Fibroblast of villous mesenchyme (primary cell): ENCODE data around the gene SUCO. TPM values are rescaled to one million over a fixed set of nuclear protein-coding genes. Genes with fewer than 3 reads are reported as not detected.

Source experiments
- DNase-seq: peaks from one replicate; pipeline ENCODE4 v3.0.0-alpha.2; 2010; ENCODE audit warnings: low read depth
- H3K4me3 ChIP-seq: 2 replicates; pipeline ENCODE4 v1.5.1; 2011; ENCODE audit warnings: low read depth, mild to moderate bottlenecking, low read length
- CTCF ChIP-seq: IDR thresholded peaks from 2 replicates; pipeline ENCODE4 v1.5.1; 2012; ENCODE audit warnings: low read depth, mild to moderate bottlenecking, low read length; ENCODE audit not compliant: insufficient read depth
- total RNA-seq: library from RNA; depleted of rRNA; stranded (reverse); fragments of >200 nt; gene quantifications from 2 replicates; pipeline ENCODE4 v1.2.3, GENCODE V29; 2012

The SUCO gene
- total RNA-seq, 1 donor = 56.1 TPM

DNA sequence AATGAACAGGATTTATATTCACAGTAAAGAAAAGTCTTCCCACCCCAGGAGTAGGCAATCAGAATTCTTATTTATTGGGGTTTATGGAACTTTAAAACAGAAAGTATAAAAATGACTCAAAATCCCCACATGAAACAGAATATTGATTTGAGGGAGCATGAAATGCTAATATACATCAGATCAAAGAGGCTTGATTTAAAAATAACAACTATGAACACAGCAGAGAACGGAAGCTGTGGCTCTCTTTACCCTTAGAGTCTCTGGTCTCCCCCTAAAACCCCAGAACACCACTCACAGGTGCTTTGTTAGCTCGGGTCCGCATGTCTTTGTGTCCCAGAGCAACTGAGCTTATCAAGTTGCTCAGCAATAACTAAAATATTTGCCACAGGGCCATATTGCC lies 94.8 kb downstream of the SUCO start:
- H3K4me3 ChIP-seq = no peak overlapping the region
- DNase-seq = no peak
- TF ChIP-seq CTCF = no peak

DNA sequence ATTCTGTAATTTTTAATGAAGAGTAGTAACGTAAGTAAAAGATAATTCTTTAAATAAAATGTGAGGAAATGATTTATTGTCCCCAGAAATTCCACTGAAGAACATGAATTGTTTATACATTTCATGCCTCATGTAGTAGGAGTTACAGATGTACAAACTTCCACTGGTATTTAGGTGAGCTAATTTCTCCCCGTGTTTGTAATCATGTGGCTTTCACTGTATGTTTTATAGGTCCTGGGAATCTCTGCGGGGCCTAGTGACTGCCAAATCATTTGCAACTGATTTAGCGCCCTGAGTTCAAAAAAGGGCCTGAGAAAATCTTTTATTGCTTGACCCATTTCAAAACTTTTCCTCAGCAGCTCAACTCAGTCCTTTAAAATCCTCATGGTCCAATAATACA lies 95.5 kb downstream of the SUCO start:
- H3K4me3 ChIP-seq = no peak overlapping the region
- DNase-seq = peak; percentile 92
- no peak for TF ChIP-seq CTCF

GRCh38 chr1:172629170-172629569 lies 96.2 kb downstream of the SUCO start:
- DNase-seq = no peak
- no peak for TF ChIP-seq CTCF
- no peak overlapping the region for H3K4me3 ChIP-seq

- DNase-seq = no peak
- no peak for TF ChIP-seq CTCF
- H3K4me3 ChIP-seq = no peak overlapping the region
These were observed 96.7 kb downstream of the SUCO start for GRCh38 chr1:172629638-172630037.

DNA sequence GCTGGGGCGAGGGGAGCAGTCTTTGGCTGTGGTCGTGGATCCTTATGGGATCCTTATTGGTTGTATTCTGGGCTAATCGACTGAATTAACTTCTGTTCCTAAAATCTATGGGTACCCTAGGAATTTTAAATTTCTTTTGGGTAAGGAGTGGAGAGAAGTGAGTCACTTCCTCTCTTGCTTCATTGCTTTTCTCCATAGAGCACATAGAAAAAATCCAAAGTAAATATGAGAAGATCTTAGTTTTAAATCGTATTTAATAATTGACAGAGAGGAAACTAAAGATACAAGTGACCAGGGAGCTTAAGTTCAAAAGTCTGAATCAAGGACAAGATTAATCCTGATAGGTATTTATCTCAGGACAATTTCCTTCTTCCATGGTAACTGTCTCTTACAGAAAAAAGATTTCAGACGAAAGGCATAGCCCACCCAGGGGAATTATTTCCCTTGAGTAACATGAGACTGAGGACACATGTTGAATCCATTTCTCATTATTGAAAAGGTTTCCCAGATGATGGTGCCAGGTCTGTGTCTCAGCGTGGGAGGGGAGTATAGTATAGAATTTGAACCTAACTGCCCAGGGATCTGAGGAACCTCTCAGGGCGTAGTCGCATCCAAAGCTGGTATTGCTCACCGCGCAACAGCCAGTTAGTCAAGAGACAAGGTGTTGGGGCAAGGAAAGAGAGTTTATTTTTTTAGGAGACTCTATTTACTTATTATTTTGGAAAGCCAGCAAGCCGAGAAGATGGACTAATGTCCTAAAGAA lies 97.3 kb downstream of the SUCO start:
- TF ChIP-seq CTCF = no peak
- H3K4me3 ChIP-seq = no peak overlapping the region
- DNase-seq = peak; percentile 34

DNA sequence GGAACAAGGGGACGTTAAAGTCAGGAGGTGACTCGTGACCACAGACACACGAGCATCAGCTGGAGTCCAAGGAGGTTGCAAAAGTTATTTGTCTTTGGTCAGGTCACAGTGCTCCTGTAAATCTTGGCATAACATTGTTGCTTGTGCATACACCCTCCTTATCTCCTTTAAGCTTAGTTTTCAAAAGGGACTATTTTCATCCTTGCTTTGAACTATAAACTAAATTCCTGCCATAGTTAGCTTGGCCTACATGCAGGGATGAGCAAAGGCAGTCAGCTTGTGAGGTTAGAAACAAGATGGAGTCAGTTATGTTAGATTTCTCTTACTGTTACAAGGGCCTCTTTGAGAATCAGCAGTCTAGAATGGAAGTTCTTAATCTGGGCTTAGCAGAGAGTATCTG lies 97.9 kb downstream of the SUCO start:
- no peak overlapping the region for H3K4me3 ChIP-seq
- no peak for TF ChIP-seq CTCF
- DNase-seq = no peak

DNA sequence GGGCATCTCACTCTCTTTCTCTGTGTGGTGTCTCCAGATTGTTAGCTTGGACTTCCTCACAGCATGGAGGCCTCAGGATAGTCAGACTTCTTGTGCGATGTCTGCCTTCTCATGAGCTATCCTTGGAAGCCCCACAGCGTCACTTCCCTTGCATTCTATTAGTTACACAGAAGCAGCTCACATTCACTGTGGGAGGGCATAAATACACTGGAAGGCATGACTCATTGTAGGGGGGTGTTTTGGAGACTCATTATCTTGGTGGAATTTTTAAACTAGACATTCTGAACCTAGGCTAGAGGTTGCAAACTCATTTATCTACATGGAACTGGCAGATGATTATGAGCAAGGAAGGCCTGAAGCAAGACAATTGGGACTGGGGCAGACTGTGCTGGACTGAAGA lies 104.6 kb downstream of the SUCO start:
- peak; percentile 77 for DNase-seq
- no peak for TF ChIP-seq CTCF
- no peak overlapping the region for H3K4me3 ChIP-seq
